GM19239 (cell line): Measurements from ENCODE around the gene RIMOC1.

ENCODE experiments used
- DNase-seq: peaks from one replicate; pipeline ENCODE4 v3.0.0; 2011; ENCODE audit warnings: low spot score; ENCODE audit not compliant: insufficient read length
- FAIRE-seq: peaks from 2 replicates; lab custom pipeline; 2011; peaks lifted over from hg19 to GRCh38; lab: Jason Lieb, UNC

The RIMOC1 gene

GRCh38 chr5:41951224-41951623, 47.1 kb downstream of the RIMOC1 start:
- DNase-seq (no peak), FAIRE-seq (no peak)
